ENCODE results near the gene RMRP. TPM values are rescaled to one million over a fixed set of nuclear protein-coding genes. Genes with fewer than 3 reads are reported as not detected.

RMRP gene
- total RNA-seq, 4 donors from 2014 or later: 1,650 to 4,855 (median 3,807) TPM

- WGBS, 2 donors (ENCODE audit: low coverage in 1 of 2): 80% methylated on average over 1 of the region's 3 CpGs; no CpG with 5 or more reads in 1 of the 2 donors
- Histone ChIP-seq H3K36me3 (peaks cover 0 to 49% of the 10 kb centered on the region in 2 donors), H3K4me1 (peaks cover 0 to 63% (median 2%) of the 10 kb centered on the region in 3 donors), H3K9me3 (no peaks in the 10 kb centered on the region), H3K27ac (peak overlapping the region; percentile 96 to 99 (median 98)), H3K27me3 (no peaks in the 10 kb centered on the region), H3K4me3 (peak overlapping the region in 1 of 2 donors; percentile 81)
- TF ChIP-seq POLR2A (IDR thresholded peaks at IDR 0.05) (peak in 1 of 2 donors; percentile 27), CTCF (IDR thresholded peaks at IDR 0.05) (no peak), POLR2AphosphoS5 (IDR thresholded peaks at IDR 0.05) (peak; percentile 77)
- ATAC-seq: peak; percentile 4
Observed at GRCh38 chr9:35681341-35682002, 23.7 kb upstream of the RMRP start.

GRCh38 chr9:35680331-35681105 is 22.7 kb upstream of the RMRP start:
- Histone ChIP-seq H3K4me1 (peaks cover 0 to 69% (median 8%) of the 10 kb centered on the region in 3 donors), H3K4me3 (no peak overlapping the region), H3K36me3 (peaks cover 0 to 40% of the 10 kb centered on the region in 2 donors), H3K27me3 (no peaks in the 10 kb centered on the region), H3K9me3 (no peaks in the 10 kb centered on the region), H3K27ac (peak overlapping the region; percentile 11 to 98 (median 90))
- 28 to 39% methylated on average over 8 to 9 of the region's 15 CpGs for WGBS, 2 donors (ENCODE audit: low coverage in 1 of 2)
- peak; percentile 56 for ATAC-seq
- TF ChIP-seq POLR2AphosphoS5 (IDR thresholded peaks at IDR 0.05): peak; percentile 86
- no peak for TF ChIP-seq EP300 (IDR thresholded peaks at IDR 0.05)
- TF ChIP-seq CTCF (IDR thresholded peaks at IDR 0.05): no peak
- TF ChIP-seq POLR2A (IDR thresholded peaks at IDR 0.05): peak in 1 of 2 donors; percentile 57

- Histone ChIP-seq H3K4me3 (no peak overlapping the region), H3K36me3 (peaks cover 0 to 33% of the 10 kb centered on the region in 2 donors), H3K4me1 (peaks cover 0 to 68% (median 8%) of the 10 kb centered on the region in 3 donors), H3K27me3 (no peaks in the 10 kb centered on the region), H3K27ac (peak overlapping the region; percentile 11 to 98 (median 90)), H3K9me3 (no peaks in the 10 kb centered on the region)
- TF ChIP-seq POLR2AphosphoS5 (IDR thresholded peaks at IDR 0.05) (peak; percentile 85), POLR2A (IDR thresholded peaks at IDR 0.05) (peak in 1 of 2 donors; percentile 46), CTCF (IDR thresholded peaks at IDR 0.05) (no peak), EP300 (IDR thresholded peaks at IDR 0.05) (no peak)
- WGBS, 2 donors (ENCODE audit: low coverage in 1 of 2): 60 to 79% methylated on average over 1 to 4 of the region's 8 CpGs
- ATAC-seq: peak; percentile 8
Observed at GRCh38 chr9:35679766-35680330, 22.0 kb upstream of the RMRP start.

GRCh38 chr9:35679091-35679490 is 21.3 kb upstream of the RMRP start:
- TF ChIP-seq POLR2A (IDR thresholded peaks at IDR 0.05) (peak in 1 of 2 donors; percentile 22), CTCF (IDR thresholded peaks at IDR 0.05) (no peak)
- Histone ChIP-seq H3K36me3 (peaks cover 0 to 26% of the 10 kb centered on the region in 2 donors), H3K9me3 (no peaks in the 10 kb centered on the region), H3K27me3 (no peaks in the 10 kb centered on the region), H3K4me1 (peaks cover 0 to 67% (median 8%) of the 10 kb centered on the region in 3 donors), H3K27ac (peak overlapping the region; percentile 4 to 98 (median 90)), H3K4me3 (no peak overlapping the region)
- 81 to 85% methylated on average over 2 to 3 of the region's 5 CpGs for WGBS, 2 donors (ENCODE audit: low coverage in 1 of 2)
- ATAC-seq: no peak
